Left forelimb (tissue), 1 donor: Measurements from ENCODE around the gene DISC1.
"Not testable (repeated sequence)": the region's sequence is repeated elsewhere in the genome, so short reads cannot be mapped to it uniquely, and the experiment has no call there.

Experiments used
- DNase-seq: peaks from one replicate; pipeline ENCODE4 v3.0.0-alpha.2; 2018; ENCODE audit warnings: low spot score

Gene DISC1

GRCh38 chr1:231668826-231669225 is 42.2 kb downstream of the DISC1 start:
- DNase-seq = no peak

DNA sequence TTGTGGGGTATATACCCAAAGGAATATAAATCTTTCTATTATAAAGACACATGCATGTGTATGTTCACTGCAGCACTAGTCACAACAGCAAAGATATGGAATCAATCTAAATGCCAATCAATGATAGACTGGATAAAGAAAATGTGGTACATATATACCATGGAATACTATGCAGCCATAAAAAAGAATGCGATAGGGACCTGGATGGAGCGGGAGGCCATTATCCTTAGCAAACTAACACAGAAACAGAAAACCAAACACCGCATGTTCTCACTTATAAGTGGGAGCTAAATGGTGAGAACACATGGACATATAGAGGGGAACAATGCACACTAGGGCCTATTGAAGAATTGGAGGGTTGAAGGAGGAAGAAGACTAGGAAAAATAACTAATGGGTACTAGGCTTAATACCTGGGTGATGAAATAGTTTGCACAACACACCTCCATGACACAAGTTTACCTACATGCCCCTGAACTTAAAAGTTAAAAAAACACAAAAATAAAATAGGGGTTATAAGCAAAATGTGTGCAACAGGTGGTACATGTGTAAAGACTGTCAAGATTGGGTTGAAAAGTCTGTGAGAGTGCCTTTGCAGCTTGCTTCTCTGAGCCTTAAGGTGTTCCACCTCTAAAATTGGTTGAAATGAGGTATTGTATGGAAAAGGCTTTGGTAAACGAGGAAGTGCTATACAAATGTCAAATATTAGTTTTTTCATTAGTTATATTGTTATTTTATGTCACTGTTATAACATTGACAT is 43.5 kb downstream of the DISC1 start:
- DNase-seq = not testable (repeated sequence)

GRCh38 chr1:231670755-231671154 is 44.2 kb downstream of the DISC1 start:
- no peak for DNase-seq

GRCh38 chr1:231674575-231674974 is 48.0 kb downstream of the DISC1 start:
- DNase-seq = no peak

DNA sequence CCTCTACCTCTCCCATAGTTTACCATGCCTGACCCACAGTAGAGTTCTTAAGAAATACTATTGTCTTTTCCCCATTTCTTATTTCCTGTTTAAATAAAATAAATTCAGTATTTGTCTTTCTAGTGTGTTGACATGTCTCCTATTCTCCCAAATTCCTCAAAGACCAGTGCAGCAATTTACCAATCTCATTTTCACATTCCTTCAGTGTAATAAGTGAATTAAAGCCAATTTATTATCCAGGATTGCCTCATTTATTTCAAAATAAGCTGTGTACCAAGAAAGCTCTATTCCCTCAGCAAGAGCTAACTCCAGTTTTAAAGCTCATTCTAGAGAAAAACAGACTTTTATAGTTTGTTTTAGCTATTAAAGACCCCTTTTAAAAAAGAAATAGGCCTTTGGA is 49.9 kb downstream of the DISC1 start:
- no peak for DNase-seq

- no peak for DNase-seq
These were observed 50.9 kb downstream of the DISC1 start for GRCh38 chr1:231677442-231677841.

- no peak for DNase-seq
These were observed 51.4 kb downstream of the DISC1 start for GRCh38 chr1:231678011-231678432.

DNA sequence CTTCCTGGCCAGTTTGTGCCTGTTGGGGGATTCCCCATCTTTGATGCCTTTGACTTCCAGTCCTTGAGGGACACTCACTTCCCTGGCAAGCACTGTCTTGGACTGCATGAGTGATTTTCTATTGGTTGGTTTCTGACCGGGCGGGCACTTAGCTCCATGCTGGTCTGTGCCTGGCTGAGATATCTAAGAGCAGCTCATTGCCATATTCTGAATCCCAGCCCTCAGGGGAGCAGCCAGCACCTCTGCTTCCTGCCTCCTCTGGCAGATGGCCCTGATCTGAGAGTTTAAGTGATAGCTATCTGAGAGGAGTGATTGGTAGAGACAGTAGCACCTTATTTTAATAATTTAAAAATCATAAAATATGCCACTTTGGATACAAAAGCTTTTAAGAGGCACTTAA is 52.5 kb downstream of the DISC1 start:
- no peak for DNase-seq

GRCh38 chr1:231681006-231681405 is 54.4 kb downstream of the DISC1 start:
- DNase-seq = no peak

- no peak for DNase-seq
These were observed 56.2 kb downstream of the DISC1 start for GRCh38 chr1:231682779-231683178.

DNA sequence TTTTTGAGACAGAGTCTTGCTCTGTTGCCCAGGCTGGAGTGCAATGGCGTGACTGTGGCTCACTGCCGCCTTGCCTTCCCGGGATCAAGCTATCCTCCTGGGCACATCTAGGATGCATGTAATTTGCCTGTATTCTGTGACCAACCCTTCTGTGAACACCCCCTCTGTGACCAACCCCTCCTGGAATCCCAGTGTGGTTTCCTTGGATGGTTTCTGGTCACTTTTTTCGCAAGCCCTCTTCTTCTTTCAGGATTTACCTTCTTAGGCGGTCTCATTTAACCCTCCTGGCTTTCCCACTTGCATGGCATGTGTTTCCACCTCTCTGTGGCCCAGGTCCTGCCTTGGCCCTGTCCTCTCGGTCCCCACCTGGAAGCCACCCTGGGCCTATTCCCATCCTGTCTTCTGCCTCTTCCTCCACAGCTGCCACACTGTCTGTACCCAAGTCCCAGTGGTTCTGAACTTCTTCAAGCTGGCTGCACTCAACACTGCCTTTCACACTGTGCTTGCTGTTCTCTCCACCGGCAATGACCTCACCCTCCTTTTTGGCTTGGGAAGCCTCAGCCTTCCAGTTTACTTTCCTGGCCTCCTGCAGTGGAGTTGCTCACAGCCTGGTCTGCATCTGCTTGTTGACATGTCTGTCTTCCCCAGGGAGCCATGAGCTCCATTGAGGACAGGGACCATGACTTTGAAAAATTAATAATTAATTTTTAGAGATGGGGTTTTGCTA is 57.0 kb downstream of the DISC1 start:
- DNase-seq = no peak

GRCh38 chr1:231684356-231685244 is 58.0 kb downstream of the DISC1 start:
- DNase-seq = no peak

GRCh38 chr1:231686384-231686783 is 59.8 kb downstream of the DISC1 start:
- DNase-seq = no peak

DNA sequence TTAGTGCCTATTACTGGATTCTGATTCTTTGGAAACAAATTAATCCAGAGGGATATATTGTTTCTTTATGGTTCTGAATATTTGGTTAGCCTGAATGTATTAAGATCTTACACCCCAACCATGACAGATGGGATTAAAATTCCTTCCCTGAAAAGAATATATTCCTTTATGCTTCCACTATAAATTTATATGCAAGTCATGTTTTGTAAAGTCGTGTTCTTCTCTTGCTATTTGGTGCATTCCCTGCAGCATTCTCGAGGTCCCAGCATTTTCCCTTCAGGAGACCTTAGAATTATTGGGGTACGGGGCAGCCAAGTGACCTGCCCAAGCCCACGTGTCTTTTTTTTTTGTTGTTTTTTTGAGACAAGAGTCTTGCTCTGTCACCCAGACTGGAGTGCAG is 62.4 kb downstream of the DISC1 start:
- no peak for DNase-seq

DNA sequence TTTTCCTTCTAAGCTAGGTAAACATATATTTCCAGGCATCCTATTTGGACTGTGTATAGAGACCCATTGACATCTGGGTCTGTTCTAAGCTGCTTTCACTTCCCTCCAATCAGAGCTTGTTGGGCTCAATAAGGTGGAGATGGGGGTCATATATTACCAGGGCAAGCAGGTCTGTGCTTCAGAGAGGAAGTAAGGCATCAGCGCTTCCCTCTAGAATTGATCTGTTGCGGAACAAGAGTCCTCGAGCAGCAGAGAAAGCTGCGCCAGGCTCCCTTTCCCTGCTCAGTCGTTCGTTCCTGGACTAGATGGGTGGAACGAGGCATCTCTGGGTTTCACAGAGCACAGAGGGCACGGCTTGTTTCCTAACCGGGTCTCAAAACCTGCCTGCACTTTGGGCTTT is 63.5 kb downstream of the DISC1 start:
- DNase-seq = no peak

- DNase-seq = no peak
These were observed 65.1 kb downstream of the DISC1 start for GRCh38 chr1:231691618-231692259.

GRCh38 chr1:231693361-231694074 is 66.9 kb downstream of the DISC1 start:
- no peak for DNase-seq

DNA sequence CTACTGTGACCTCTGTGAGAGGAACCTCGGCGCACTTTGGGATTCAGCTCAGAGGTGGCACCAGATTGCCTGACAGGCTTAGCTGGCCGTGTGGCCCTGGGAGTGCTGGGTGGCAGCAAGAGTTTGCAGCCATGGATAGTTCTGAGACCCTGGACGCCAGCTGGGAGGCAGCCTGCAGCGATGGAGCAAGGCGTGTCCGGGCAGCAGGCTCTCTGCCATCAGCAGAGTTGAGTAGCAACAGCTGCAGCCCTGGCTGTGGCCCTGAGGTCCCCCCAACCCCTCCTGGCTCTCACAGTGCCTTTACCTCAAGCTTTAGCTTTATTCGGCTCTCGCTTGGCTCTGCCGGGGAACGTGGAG is 67.5 kb downstream of the DISC1 start:
- DNase-seq = peak; percentile 77

DNA sequence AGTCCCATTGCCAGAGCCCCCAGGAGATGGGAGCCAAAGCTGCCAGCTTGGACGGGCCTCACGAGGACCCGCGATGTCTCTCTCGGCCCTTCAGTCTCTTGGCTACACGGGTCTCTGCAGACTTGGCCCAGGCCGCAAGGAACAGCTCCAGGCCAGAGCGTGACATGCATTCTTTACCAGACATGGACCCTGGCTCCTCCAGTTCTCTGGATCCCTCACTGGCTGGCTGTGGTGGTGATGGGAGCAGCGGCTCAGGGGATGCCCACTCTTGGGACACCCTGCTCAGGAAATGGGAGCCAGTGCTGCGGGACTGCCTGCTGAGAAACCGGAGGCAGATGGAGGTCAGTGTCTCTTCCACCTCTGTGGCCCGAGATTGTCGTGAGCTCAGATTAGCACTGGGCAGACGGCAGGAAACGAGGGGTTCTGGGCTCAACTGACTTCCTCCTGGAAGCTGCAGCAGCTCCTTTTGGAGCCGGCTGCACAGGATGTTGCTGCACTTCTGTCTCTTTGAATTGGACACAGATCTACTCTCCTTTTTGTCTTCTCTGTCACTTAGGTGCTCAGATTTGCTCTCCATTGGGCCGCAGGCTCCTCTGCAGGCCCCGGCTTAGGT is 68.0 kb downstream of the DISC1 start:
- DNase-seq = no peak

GRCh38 chr1:231695439-231696255 is 69.1 kb downstream of the DISC1 start:
- DNase-seq = no peak
